ENCODE results near the gene RASGRF2.

- no peak for TF ChIP-seq CTCF (IDR thresholded peaks at IDR 0.05)
- TF ChIP-seq POLR2AphosphoS5 (IDR thresholded peaks at IDR 0.05), result no peak
Observed at GRCh38 chr5:80978772-80979317, 18.7 kb downstream of the RASGRF2 start.

Data from suprapubic skin (tissue), 3 donors.